ENCODE data around the gene AGTRAP. TPM values are rescaled to one million over a fixed set of nuclear protein-coding genes. Genes with fewer than 3 reads are reported as not detected.

AGTRAP gene
- total and polyA plus RNA-seq, 9 of the 15 experiments (the other 6 are each of a cell fraction or from before 2014, with no cell fraction given) = 26.8 to 105 (median 57.5) TPM

- TF ChIP-seq ZNF518B (CRISPR knock-in tag; IDR thresholded peaks at IDR 0.05) (no peak), HDGF (IDR thresholded peaks at IDR 0.05) (no peak), GATA2 (CRISPR knock-in tag; IDR thresholded peaks at IDR 0.05) (no peak), PTBP1 (IDR thresholded peaks at IDR 0.05; ENCODE audit: low read depth, low read length) (no peak), ZNF699 (CRISPR knock-in tag; IDR thresholded peaks at IDR 0.05; ENCODE audit: insufficient replicate concordance) (no peak), GTF2B (IDR thresholded peaks at IDR 0.05; ENCODE audit: extremely low read depth, insufficient read length) (no peak), NFIX (CRISPR knock-in tag; IDR thresholded peaks at IDR 0.05; ENCODE audit: low read depth) (no peak), ZNF347 (CRISPR knock-in tag; IDR thresholded peaks at IDR 0.05; ENCODE audit: low read depth) (no peak), NRF1 (conservative IDR thresholded peaks at IDR 0.05 in 1 of 2, IDR thresholded peaks at IDR 0.05 in 1 of 2) (peak; percentile 38 to 58; a peak in 3 of 4 replicates), SETDB1 (IDR thresholded peaks at IDR 0.05; ENCODE audit: low read length) (no peak), ZNF124 (CRISPR knock-in tag; IDR thresholded peaks at IDR 0.05) (no peak), WHSC1 (IDR thresholded peaks at IDR 0.05; ENCODE audit: low read length) (no peak), ZNF263 (CRISPR knock-in tag; IDR thresholded peaks at IDR 0.05; ENCODE audit: borderline replicate concordance) (peak; percentile 57; the same call in 1 of the 2 replicates), ZBTB2 (IDR thresholded peaks at IDR 0.05) (peak; percentile 80), FOXJ3 (CRISPR knock-in tag; IDR thresholded peaks at IDR 0.05) (no peak), KDM4B (IDR thresholded peaks at IDR 0.05; ENCODE audit: borderline replicate concordance in 2 of 2, low read depth in 1 of 2) (no peak; a peak in 1 of 4 replicates), SMARCB1 (IDR thresholded peaks at IDR 0.05; ENCODE audit: insufficient read length, low read depth) (no peak), THAP12 (CRISPR knock-in tag; IDR thresholded peaks at IDR 0.05) (peak; percentile 59; the same call in 1 of the 2 replicates), ZNF551 (CRISPR knock-in tag; IDR thresholded peaks at IDR 0.05) (no peak), MEF2A (IDR thresholded peaks at IDR 0.05; ENCODE audit: control insufficient read depth, low read depth, low read length) (no peak), NFATC3 (IDR thresholded peaks at IDR 0.05) (no peak)
Measured at GRCh38 chr1:11719313-11720032, 16.5 kb upstream of the AGTRAP start (continued).
